ENCODE data around the gene ACSM2A. TPM values are rescaled to one million over a fixed set of nuclear protein-coding genes. Genes with fewer than 3 reads are reported as not detected.
"Not testable (repeated sequence)": the region's sequence is repeated elsewhere in the genome, so short reads cannot be mapped to it uniquely, and the experiment has no call there.

Gene ACSM2A
- polyA plus RNA-seq, 1 experiment = not detected

GRCh38 chr16:20430948-20431347 is 20.4 kb upstream of the ACSM2A start:
- CTCF ChIA-PET = no interaction called here

DNA sequence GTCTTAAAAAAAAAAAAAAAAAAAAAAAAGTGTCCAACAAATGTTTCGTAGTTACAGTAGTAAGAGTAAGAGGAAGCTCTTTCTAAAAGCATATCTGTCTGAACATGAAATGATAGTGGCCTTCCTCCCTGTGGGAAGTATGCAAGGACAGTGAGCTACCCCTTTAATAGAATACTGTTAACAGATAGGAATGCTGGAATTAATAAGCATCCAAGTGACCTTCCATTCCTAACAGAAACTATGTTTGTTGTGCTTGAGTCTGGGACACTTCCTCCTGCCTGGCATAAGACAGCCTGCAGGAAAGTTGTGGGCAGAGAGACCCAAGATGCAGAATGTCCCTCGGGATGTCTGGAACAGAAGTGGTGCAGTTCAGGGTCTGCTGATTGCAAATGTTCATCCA is 12.4 kb upstream of the ACSM2A start:
- CTCF ChIA-PET; H3K27me3 ChIP-seq (ENCODE audit: control insufficient read depth, insufficient read depth, low read length); POLR2A ChIA-PET; H3K4me3 ChIP-seq (ENCODE audit: low read depth, low read length); H3K9me3 ChIP-seq (ENCODE audit: control insufficient read depth, insufficient read depth, low read length); H3K27ac ChIP-seq (ENCODE audit: low read depth, low read length); DNase-seq (ENCODE audit: low read depth, low spot score): not testable (repeated sequence)

More at GRCh38 chr16:20430948-20431347, 20.4 kb upstream of the ACSM2A start:
- Histone ChIP-seq H3K9me3 (ENCODE audit: control insufficient read depth, insufficient read depth, low read length) (peaks cover 5% of the 10 kb centered on the region), H3K4me3 (ENCODE audit: low read depth, low read length) (no peak overlapping the region), H3K27me3 (ENCODE audit: control insufficient read depth, insufficient read depth, low read length) (no peaks in the 10 kb centered on the region), H3K27ac (ENCODE audit: low read depth, low read length) (no peak overlapping the region)
- TF ChIP-seq, protein P1, sequence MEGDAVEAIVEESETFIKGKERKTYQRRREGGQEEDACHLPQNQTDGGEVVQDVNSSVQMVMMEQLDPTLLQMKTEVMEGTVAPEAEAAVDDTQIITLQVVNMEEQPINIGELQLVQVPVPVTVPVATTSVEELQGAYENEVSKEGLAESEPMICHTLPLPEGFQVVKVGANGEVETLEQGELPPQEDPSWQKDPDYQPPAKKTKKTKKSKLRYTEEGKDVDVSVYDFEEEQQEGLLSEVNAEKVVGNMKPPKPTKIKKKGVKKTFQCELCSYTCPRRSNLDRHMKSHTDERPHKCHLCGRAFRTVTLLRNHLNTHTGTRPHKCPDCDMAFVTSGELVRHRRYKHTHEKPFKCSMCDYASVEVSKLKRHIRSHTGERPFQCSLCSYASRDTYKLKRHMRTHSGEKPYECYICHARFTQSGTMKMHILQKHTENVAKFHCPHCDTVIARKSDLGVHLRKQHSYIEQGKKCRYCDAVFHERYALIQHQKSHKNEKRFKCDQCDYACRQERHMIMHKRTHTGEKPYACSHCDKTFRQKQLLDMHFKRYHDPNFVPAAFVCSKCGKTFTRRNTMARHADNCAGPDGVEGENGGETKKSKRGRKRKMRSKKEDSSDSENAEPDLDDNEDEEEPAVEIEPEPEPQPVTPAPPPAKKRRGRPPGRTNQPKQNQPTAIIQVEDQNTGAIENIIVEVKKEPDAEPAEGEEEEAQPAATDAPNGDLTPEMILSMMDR (IDR thresholded peaks at IDR 0.05; ENCODE audit: low read depth, low read length) = no peak
- POLR2A ChIA-PET = no interaction called here
- no peak for DNase-seq (ENCODE audit: low read depth, low spot score)

DNA sequence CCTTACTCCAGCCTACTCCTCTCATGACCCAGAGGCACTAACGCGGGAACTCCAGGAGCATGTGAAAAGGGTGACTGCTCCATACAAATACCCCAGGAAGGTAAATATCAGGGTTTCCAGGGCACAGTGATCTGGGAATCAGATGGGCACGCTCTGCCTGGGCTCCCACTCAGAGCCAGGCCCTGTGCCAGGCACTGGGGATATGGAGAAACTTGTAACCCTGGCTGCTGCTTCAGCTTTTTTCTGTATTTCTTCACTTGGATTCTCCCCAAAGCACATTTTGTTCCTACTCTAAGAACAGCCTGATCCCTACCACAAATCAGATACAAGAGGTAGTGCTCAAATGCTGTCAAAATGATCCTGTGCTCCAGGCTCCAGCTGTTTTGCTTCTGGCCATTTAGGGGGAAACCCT is 11.5 kb upstream of the ACSM2A start:
- H3K4me3 ChIP-seq (ENCODE audit: low read depth, low read length); POLR2A ChIA-PET; CTCF ChIA-PET; H3K27ac ChIP-seq (ENCODE audit: low read depth, low read length); DNase-seq (ENCODE audit: low read depth, low spot score); H3K27me3 ChIP-seq (ENCODE audit: control insufficient read depth, insufficient read depth, low read length); H3K9me3 ChIP-seq (ENCODE audit: control insufficient read depth, insufficient read depth, low read length): not testable (repeated sequence)

DNA sequence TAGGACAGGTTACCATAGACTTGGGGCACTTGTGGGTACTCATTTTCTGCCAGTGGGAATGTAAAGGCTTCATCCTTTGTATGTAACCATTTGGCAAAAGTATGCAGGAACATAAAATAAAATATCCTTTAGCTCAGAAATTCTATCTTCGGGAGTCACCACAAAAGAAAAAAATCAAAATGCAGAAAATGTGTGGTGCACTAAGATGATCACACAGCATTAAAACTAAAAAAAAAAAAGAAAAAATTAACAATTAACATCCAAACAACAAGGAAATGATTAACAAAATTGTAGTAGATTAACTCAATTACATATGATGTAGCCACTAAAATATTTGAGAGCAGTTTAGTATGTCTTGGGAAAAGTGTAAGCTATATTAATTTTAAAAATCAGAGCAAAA is 10.6 kb upstream of the ACSM2A start:
- H3K27me3 ChIP-seq (ENCODE audit: control insufficient read depth, insufficient read depth, low read length); POLR2A ChIA-PET; H3K9me3 ChIP-seq (ENCODE audit: control insufficient read depth, insufficient read depth, low read length); H3K27ac ChIP-seq (ENCODE audit: low read depth, low read length); CTCF ChIA-PET; H3K4me3 ChIP-seq (ENCODE audit: low read depth, low read length); DNase-seq (ENCODE audit: low read depth, low spot score): not testable (repeated sequence)

DNA sequence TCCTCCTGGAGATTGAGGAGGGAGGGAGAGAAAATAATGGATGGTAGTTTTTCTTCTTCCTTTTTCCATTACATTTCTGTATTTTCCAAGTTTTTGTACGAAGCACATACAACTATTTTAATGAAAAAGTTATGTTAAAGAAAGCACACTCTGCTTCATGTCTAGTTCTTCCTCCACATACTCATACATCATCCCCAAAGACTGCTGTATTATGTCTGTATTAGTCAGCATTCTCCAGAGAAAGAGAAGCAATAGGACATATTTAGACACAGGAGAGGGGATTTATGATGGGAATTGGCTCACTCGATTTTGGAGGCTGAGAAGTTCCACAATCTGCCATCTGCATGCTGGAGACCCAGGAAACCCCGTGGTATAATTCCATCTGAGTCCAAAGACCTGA is 10.1 kb upstream of the ACSM2A start:
- ChIA-PET POLR2A (no interaction called here), CTCF (no interaction called here)
- TF ChIP-seq, protein P1 (IDR thresholded peaks at IDR 0.05; ENCODE audit: low read depth, low read length) = no peak
- Histone ChIP-seq H3K9me3 (ENCODE audit: control insufficient read depth, insufficient read depth, low read length) (no peaks in the 10 kb centered on the region; the same call in 1 of the 2 replicates), H3K27me3 (ENCODE audit: control insufficient read depth, insufficient read depth, low read length) (no peaks in the 10 kb centered on the region), H3K27ac (ENCODE audit: low read depth, low read length) (no peak overlapping the region), H3K4me3 (ENCODE audit: low read depth, low read length) (no peak overlapping the region)
- DNase-seq (ENCODE audit: low read depth, low spot score) = no peak

GRCh38 chr16:20441859-20442258 is 9.5 kb upstream of the ACSM2A start:
- CTCF ChIA-PET; DNase-seq (ENCODE audit: low read depth, low spot score); POLR2A ChIA-PET: not testable (repeated sequence)

GRCh38 chr16:20446652-20447393 is 4.5 kb upstream of the ACSM2A start:
- CTCF ChIA-PET; H3K27ac ChIP-seq (ENCODE audit: low read depth, low read length); DNase-seq (ENCODE audit: low read depth, low spot score); H3K9me3 ChIP-seq (ENCODE audit: control insufficient read depth, insufficient read depth, low read length); H3K4me3 ChIP-seq (ENCODE audit: low read depth, low read length); POLR2A ChIA-PET; H3K27me3 ChIP-seq (ENCODE audit: control insufficient read depth, insufficient read depth, low read length): not testable (repeated sequence)

More at GRCh38 chr16:20441859-20442258, 9.5 kb upstream of the ACSM2A start:
- H3K27ac ChIP-seq (ENCODE audit: low read depth, low read length); H3K27me3 ChIP-seq (ENCODE audit: control insufficient read depth, insufficient read depth, low read length); H3K4me3 ChIP-seq (ENCODE audit: low read depth, low read length); H3K9me3 ChIP-seq (ENCODE audit: control insufficient read depth, insufficient read depth, low read length): not testable (repeated sequence)

DNA sequence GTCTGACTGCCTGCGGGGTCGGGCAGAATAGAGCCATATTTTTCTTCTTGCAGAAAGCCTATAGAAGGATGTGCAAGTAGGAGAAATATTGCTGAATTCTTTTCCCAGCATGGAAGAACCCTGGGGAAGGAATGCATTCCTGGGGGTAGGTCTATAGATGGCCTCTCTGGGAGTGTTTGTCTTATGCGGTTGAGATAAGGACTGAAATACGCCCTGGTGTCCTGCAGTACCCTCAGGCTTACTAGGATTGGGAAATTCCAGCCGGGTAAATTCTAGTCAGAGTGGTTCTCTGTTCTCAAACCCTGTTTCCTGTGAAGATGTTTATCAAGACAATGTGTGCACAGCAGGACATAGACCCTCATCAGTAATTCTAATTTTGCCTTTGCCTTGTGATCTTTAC is 2.3 kb downstream of the ACSM2A start:
- H3K27me3 ChIP-seq (ENCODE audit: control insufficient read depth, insufficient read depth, low read length); H3K4me3 ChIP-seq (ENCODE audit: low read depth, low read length); CTCF ChIA-PET; H3K27ac ChIP-seq (ENCODE audit: low read depth, low read length); POLR2A ChIA-PET; DNase-seq (ENCODE audit: low read depth, low spot score); H3K9me3 ChIP-seq (ENCODE audit: control insufficient read depth, insufficient read depth, low read length): not testable (repeated sequence)

DNA sequence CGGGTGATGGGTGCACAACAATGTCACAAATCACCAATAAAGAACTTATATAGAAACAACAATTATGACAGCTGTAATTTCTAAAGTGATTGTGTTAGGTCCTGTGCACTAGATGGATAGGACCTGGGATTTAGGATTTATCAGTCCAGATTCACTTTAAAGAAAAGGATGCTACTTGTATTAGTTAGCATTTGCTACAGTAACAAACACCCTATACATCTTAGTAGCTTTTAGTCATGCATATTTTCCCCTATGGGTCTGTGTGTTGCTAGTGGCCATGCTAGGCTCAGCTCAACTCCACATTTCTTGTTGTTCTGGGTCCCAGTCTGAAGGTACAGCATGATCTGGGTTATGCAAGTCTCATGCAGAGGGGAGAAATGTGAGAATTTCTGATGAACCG is 7.9 kb downstream of the ACSM2A start:
- H3K9me3 ChIP-seq (ENCODE audit: control insufficient read depth, insufficient read depth, low read length); CTCF ChIA-PET; POLR2A ChIA-PET; H3K4me3 ChIP-seq (ENCODE audit: low read depth, low read length); DNase-seq (ENCODE audit: low read depth, low spot score); H3K27me3 ChIP-seq (ENCODE audit: control insufficient read depth, insufficient read depth, low read length); H3K27ac ChIP-seq (ENCODE audit: low read depth, low read length): not testable (repeated sequence)

DNA sequence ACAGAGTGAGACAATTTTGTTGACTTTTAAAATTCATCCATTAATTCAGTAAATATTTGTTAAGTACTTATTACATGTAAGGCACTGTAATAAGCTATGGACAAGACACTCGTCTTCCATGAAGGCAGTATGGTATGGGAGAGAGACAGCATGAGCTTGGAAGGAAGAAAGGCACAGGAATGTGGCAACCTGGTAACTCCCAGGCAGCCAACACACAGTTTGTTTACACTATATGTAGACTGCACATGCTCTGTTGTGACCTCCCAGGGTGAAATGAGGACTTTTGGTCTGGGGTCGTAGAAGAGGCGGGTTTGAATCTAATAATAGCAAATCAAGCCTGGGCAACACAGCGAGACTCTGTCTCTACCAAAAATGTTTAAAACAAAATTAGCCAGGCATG is 9.0 kb downstream of the ACSM2A start:
- H3K9me3 ChIP-seq (ENCODE audit: control insufficient read depth, insufficient read depth, low read length); H3K27ac ChIP-seq (ENCODE audit: low read depth, low read length); DNase-seq (ENCODE audit: low read depth, low spot score); H3K4me3 ChIP-seq (ENCODE audit: low read depth, low read length); H3K27me3 ChIP-seq (ENCODE audit: control insufficient read depth, insufficient read depth, low read length); CTCF ChIA-PET; POLR2A ChIA-PET: not testable (repeated sequence)

DNA sequence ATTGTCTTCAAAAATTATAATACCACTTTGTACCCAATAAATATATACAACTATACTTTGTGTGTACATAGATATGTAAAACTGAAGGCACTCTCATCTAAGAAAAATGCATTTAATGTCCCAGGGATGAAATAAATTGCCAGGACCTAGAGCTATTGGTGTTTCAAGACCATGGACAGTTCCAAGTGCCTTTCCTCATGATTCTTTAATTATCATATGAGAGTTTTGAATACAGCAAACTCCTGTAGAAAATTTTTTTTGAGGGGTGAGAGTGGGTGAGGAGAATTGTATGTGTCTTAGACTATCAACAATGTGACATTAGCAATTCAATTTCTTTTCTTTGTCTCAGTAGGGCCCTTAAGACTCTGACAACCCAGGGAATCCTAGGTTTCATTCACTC is 17.6 kb downstream of the ACSM2A start:
- POLR2A ChIA-PET; H3K27me3 ChIP-seq (ENCODE audit: control insufficient read depth, insufficient read depth, low read length); DNase-seq (ENCODE audit: low read depth, low spot score): not testable (repeated sequence)

More for the DNA sequence above, 17.6 kb downstream of the ACSM2A start:
- CTCF ChIA-PET; H3K9me3 ChIP-seq (ENCODE audit: control insufficient read depth, insufficient read depth, low read length); H3K27ac ChIP-seq (ENCODE audit: low read depth, low read length); H3K4me3 ChIP-seq (ENCODE audit: low read depth, low read length): not testable (repeated sequence)
